Caco-2 (cell line): ENCODE measurements around the gene ATP1A4. TPM values are rescaled to one million over a fixed set of nuclear protein-coding genes. Genes with fewer than 3 reads are reported as not detected.

ENCODE experiments used
- BruUV-seq: library from RNA; stranded (reverse); fragments of 400-500 nt; replicated peaks from 2 replicates; lab custom pipeline; 2021; lab: Mats Ljungman, UMichigan
- CTCF ChIA-PET: fragments of 300-600 bp; sonication (Branson Sonifier 250); formaldehyde crosslinking; loops from one replicate; lab custom pipeline; 2022; ENCODE audit warnings: antibody characterized with exemption; lab: Charles Lee
- POLR2A ChIA-PET: fragments of 300-600 bp; sonication (Branson Sonifier 250); formaldehyde crosslinking; loops from one replicate; lab custom pipeline; 2022; ENCODE audit warnings: antibody characterized with exemption; lab: Charles Lee
- DNase-seq, 2 experiments: peaks; one replicate each; pipeline versions ENCODE4 v3.0.0 to v3.0.0-alpha.2; 2020 to 2022
- H3K27me3 ChIP-seq: replicated peaks from 2 replicates; pipeline ENCODE4 v1.6.0; 2011; ENCODE audit warnings: low read length; ENCODE audit not compliant: control insufficient read depth, insufficient read depth
- H3K36me3 ChIP-seq: 2 replicates; pipeline ENCODE4 v1.5.1; 2011; ENCODE audit warnings: low read length; ENCODE audit not compliant: control insufficient read depth, insufficient read depth
- H3K4me1 ChIP-seq: fragments of 250-450 bp; sonication (Bioruptor Pico); 2 replicates; pipeline ENCODE4 v1.5.1; 2020; ENCODE audit warnings: mild to moderate bottlenecking
- H3K4me3 ChIP-seq: 2 replicates; pipeline ENCODE4 v1.5.1; 2011; ENCODE audit warnings: low read depth, mild to moderate bottlenecking, control low read depth, low read length
- H3K9me3 ChIP-seq: fragments of 250-450 bp; sonication (Bioruptor Pico); 2 replicates; pipeline ENCODE4 v1.5.1; 2020; ENCODE audit warnings: mild to moderate bottlenecking, moderate library complexity
- H3K27ac Mint-ChIP-seq: one replicate; pipeline ENCODE4 v1.8.0; 2022; ENCODE audit warnings: mixed read lengths; ENCODE audit not compliant: unreplicated experiment
- H3K27me3 Mint-ChIP-seq: one replicate; pipeline ENCODE4 v1.8.0; 2022; ENCODE audit warnings: mixed read lengths; ENCODE audit not compliant: insufficient read depth, unreplicated experiment
- H3K36me3 Mint-ChIP-seq: one replicate; pipeline ENCODE4 v1.8.0; 2022; ENCODE audit warnings: mild to moderate bottlenecking, mixed read lengths; ENCODE audit not compliant: insufficient read depth, unreplicated experiment
- H3K4me1 Mint-ChIP-seq: one replicate; pipeline ENCODE4 v1.8.0; 2022; ENCODE audit warnings: low read depth, mixed read lengths; ENCODE audit not compliant: unreplicated experiment
- H3K4me3 Mint-ChIP-seq: one replicate; pipeline ENCODE4 v1.8.0; 2022; ENCODE audit warnings: mild to moderate bottlenecking, moderate library complexity, mixed read lengths; ENCODE audit not compliant: unreplicated experiment
- H3K9me3 Mint-ChIP-seq: one replicate; pipeline ENCODE4 v1.8.0; 2022; ENCODE audit warnings: mixed read lengths; ENCODE audit not compliant: unreplicated experiment
- CTCF ChIP-seq, 2 experiments: fragments of 200-600 bp in 1 of 2; IDR thresholded peaks; 1 replicate in 1 of 2; 2 replicates in 1 of 2; pipeline versions ENCODE4 v1.5.1 to v1.8.0; 2011 to 2022; ENCODE audit warnings: antibody characterized with exemption in 1 of 2, control low read depth in 1 of 2, inconsistent platforms in 1 of 2, low read depth in 1 of 2, low read length in 1 of 2, mild to moderate bottlenecking in 1 of 2, moderate library complexity in 1 of 2; ENCODE audit not compliant: insufficient read depth in 1 of 2, severe bottlenecking in 1 of 2, unreplicated experiment in 1 of 2
- intact Hi-C: fragments of 100-400 bp; cut with micrococcal nuclease; formaldehyde crosslinking; loops from one replicate; pipeline ENCODE4 v1.10.0; 2022; ENCODE audit not compliant: unreplicated experiment
- total RNA-seq: library from RNA; stranded (reverse); gene quantifications from 2 replicates; pipeline ENCODE4 v1.2.3, GENCODE V29; 2022

The ATP1A4 gene
- total RNA-seq, 1 experiment from 2014 or later, result not detected

DNA sequence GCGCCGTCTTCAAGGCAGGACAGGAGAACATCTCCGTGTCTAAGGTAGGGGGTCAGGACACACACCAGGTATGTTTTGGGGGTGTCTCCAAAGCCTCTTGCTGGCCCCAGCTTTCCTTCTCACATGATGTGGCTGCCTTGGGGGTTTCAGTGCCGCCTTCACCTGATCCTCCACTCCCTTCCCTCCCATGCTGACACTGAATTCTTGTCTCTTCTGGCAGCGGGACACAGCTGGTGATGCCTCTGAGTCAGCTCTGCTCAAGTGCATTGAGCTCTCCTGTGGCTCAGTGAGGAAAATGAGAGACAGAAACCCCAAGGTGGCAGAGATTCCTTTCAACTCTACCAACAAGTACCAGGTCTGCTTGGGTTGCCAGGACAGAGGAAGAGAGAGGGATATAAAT is 22.4 kb upstream of the ATP1A4 start:
- no peaks in the 10 kb centered on the region for H3K9me3 Mint-ChIP-seq
- TF ChIP-seq CTCF (IDR thresholded peaks at IDR 0.05; ENCODE audit: insufficient read depth in 1 of 2, low read depth in 1 of 2, low read length in 1 of 2, severe bottlenecking in 1 of 2, unreplicated experiment in 1 of 2), result no peak
- H3K4me1 Mint-ChIP-seq, result peaks cover 28% of the 10 kb centered on the region
- CTCF ChIA-PET, result no interaction called here
- no peak overlapping the region for H3K4me3 Mint-ChIP-seq
- POLR2A ChIA-PET, result no interaction called here
- DNase-seq, result no peak
- BruUV-seq, result no TSS peak
- Histone ChIP-seq H3K27me3 (no peaks in the 10 kb centered on the region), H3K9me3 (no peaks in the 10 kb centered on the region), H3K4me1 (peaks cover 20% of the 10 kb centered on the region), H3K36me3 (no peaks in the 10 kb centered on the region), H3K4me3 (no peak overlapping the region)
- H3K36me3 Mint-ChIP-seq, result no peaks in the 10 kb centered on the region
- H3K27me3 Mint-ChIP-seq, result no peaks in the 10 kb centered on the region
- no peak overlapping the region for H3K27ac Mint-ChIP-seq
- intact Hi-C loops, result no loop called here

GRCh38 chr1:160129558-160129957 is 21.8 kb upstream of the ATP1A4 start:
- no peak for DNase-seq
- Histone ChIP-seq H3K9me3 (no peaks in the 10 kb centered on the region), H3K4me3 (no peak overlapping the region), H3K36me3 (no peaks in the 10 kb centered on the region), H3K4me1 (peaks cover 15% of the 10 kb centered on the region), H3K27me3 (no peaks in the 10 kb centered on the region)
- H3K27ac Mint-ChIP-seq, result no peak overlapping the region
- TF ChIP-seq CTCF (IDR thresholded peaks at IDR 0.05; ENCODE audit: insufficient read depth in 1 of 2, low read depth in 1 of 2, low read length in 1 of 2, severe bottlenecking in 1 of 2, unreplicated experiment in 1 of 2), result no peak
- no peaks in the 10 kb centered on the region for H3K36me3 Mint-ChIP-seq
- H3K4me3 Mint-ChIP-seq, result no peak overlapping the region
- peaks cover 22% of the 10 kb centered on the region for H3K4me1 Mint-ChIP-seq
- no TSS peak for BruUV-seq
- intact Hi-C loops, result no loop called here
- POLR2A ChIA-PET, result no interaction called here
- no peaks in the 10 kb centered on the region for H3K27me3 Mint-ChIP-seq
- CTCF ChIA-PET, result no interaction called here
- no peaks in the 10 kb centered on the region for H3K9me3 Mint-ChIP-seq

DNA sequence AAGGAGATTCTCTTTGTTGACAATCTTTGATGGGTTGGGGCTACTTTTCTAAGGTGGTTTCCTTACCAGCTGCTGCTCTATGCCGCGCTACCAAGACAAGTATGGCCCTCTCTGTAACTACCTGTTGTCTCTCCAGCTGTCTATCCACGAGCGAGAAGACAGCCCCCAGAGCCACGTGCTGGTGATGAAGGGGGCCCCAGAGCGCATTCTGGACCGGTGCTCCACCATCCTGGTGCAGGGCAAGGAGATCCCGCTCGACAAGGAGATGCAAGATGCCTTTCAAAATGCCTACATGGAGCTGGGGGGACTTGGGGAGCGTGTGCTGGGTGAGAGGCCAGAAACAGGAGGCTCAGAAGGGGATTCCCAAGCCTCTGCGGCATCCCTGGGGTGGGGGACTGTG is 21.4 kb upstream of the ATP1A4 start:
- no peaks in the 10 kb centered on the region for H3K36me3 ChIP-seq
- no peaks in the 10 kb centered on the region for H3K36me3 Mint-ChIP-seq
- H3K4me3 ChIP-seq, result no peak overlapping the region
- no peaks in the 10 kb centered on the region for H3K27me3 ChIP-seq
- peaks cover 20% of the 10 kb centered on the region for H3K4me1 Mint-ChIP-seq
- intact Hi-C loops, result no loop called here
- no peak for DNase-seq
- ChIA-PET CTCF (interaction anchor here (0.7 kb wide), 1 partner anchor 32 kb away, joined by 4 read pairs; the partner anchor contains the start of gene IGSF8), POLR2A (no interaction called here)
- H3K27ac Mint-ChIP-seq, result no peak overlapping the region
- no TSS peak for BruUV-seq
- no peaks in the 10 kb centered on the region for H3K9me3 Mint-ChIP-seq
- H3K9me3 ChIP-seq, result no peaks in the 10 kb centered on the region
- H3K4me3 Mint-ChIP-seq, result no peak overlapping the region
- H3K4me1 ChIP-seq, result peaks cover 11% of the 10 kb centered on the region
- TF ChIP-seq CTCF (IDR thresholded peaks at IDR 0.05; ENCODE audit: insufficient read depth in 1 of 2, low read depth in 1 of 2, low read length in 1 of 2, severe bottlenecking in 1 of 2, unreplicated experiment in 1 of 2), result no peak
- no peaks in the 10 kb centered on the region for H3K27me3 Mint-ChIP-seq
